HFF-Myc (cell line): Measurements from ENCODE around the gene FAM53C.
"Not testable (repeated sequence)": the region's sequence is repeated elsewhere in the genome, so short reads cannot be mapped to it uniquely, and the experiment has no call there.

ENCODE experiments used
- DNase-seq: peaks from one replicate; pipeline ENCODE4 v3.0.0-alpha.2; 2011; ENCODE audit warnings: low read depth; ENCODE audit errors: extremely low read depth
- H3K4me3 ChIP-seq: replicated peaks from 2 replicates; pipeline ENCODE4 v1.5.1; 2011; ENCODE audit warnings: low read depth, mild to moderate bottlenecking, control low read depth, low read length
- CTCF ChIP-seq: IDR thresholded peaks from 2 replicates; pipeline ENCODE4 v1.5.1; 2012; ENCODE audit warnings: mild to moderate bottlenecking, low read depth, low read length, control low read depth; ENCODE audit errors: missing control alignments

FAM53C gene

DNA sequence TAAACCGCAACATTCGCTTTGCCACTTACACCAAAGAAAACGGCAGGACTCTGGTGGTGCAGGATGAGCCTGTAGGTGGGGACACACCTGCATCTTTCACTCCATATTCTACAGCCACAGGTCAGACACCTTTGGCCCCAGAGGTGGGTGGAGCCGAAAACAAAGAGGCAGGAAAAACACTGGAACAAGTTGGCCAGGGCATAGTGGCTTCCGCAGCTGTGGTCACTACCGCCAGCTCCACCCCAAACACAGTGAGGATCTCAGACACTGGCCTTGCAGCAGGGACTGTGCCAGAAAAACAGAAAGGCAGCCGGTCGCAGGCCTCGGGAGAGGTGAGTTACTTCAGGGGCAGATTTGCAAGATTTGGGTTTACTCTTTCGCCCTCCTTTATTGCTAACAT is 48.2 kb downstream of the FAM53C start:
- no peak for DNase-seq
- H3K4me3 ChIP-seq = no peak overlapping the region
- no peak for TF ChIP-seq CTCF

DNA sequence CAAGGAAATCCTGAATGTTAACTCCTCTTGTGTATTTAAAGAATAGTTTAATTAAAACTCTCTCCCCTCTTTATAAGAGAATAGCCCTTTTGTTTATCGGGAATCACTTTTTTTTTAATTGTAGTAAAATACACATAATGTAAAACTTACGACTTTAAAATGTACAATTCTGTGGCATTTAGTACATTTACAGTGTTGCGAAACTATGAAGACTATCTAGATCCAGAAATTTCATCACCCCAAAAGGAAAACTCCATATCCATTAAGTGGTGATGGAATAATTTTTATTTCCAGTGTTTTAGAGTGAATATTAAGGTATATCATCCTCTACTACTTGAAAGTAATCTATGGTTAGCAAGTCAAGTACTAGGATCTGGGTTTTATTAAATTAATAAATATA is 51.3 kb downstream of the FAM53C start:
- TF ChIP-seq CTCF = no peak
- DNase-seq = no peak
- no peak overlapping the region for H3K4me3 ChIP-seq

- DNase-seq, H3K4me3 ChIP-seq: not testable (repeated sequence)
Measured at GRCh38 chr5:138389911-138390310, 51.8 kb downstream of the FAM53C start.

- no peak overlapping the region for H3K4me3 ChIP-seq
- no peak for DNase-seq
- no peak for TF ChIP-seq CTCF
Measured at GRCh38 chr5:138391859-138392386, 53.9 kb downstream of the FAM53C start.
